Fibroblast of skin of right quadriceps (primary cell): ENCODE results near the gene SENP8.
"Not testable (repeated sequence)": the region's sequence is repeated elsewhere in the genome, so short reads cannot be mapped to it uniquely, and the experiment has no call there.

Experiments
- DNase-seq: peaks from one replicate; pipeline ENCODE4 v3.0.0-alpha.2; 2013

SENP8 gene

DNA sequence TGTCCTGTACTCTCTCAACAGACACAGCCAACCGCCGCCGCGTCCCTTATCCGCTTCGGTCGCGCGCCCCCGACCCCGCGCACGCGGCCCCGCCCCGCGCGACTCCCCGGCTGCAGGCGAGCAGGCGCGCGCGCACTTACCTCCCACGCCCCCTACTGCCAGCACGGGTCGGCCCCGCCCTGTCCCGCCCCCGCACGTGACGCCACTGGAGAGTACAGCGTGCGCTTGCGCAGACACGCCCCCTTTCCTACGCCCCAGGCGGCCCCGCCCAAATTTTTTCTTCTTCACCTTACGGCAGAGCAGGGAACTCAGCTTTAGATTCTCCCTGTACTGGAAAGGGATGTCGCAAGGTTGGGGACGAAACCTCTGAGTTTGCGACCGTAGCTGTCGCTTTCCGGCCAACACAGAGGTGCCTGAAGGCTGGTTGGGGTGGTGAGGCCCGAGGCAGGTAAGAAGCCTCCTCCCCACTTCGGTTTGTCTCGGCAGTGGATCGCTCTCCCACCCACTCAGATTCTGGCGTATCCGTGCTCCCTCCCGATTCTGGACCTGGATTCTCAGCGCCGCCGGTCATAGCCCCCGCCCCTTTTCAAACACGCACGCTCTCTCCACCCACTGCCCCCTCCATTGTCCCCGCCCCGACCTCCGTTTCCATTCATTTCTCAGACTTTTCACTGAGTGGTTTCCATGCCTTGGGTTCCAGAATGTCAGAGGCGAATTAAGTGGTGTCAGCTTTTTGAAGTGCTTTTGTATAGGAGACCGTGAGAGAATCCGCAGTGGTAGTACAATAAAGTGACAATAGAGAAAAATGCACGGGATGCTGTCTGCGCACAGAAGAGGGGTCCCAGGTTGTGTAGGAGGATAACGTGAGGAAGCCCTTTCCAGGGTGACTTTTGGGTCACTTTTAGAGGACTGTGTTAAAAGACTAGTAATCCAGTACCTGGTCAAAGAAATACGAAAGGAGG is at the start of gene SENP8, which contains the start of gene MYO9A:
SENP8 (plus strand) TSS at position 387 of the 962 bp plus-strand sequence. CDS start 21,221 bp downstream, outside the sequence.
MYO9A (minus strand) TSS at position 134 of the 962 bp plus-strand sequence. CDS start 71,587 bp downstream, outside the sequence.
- DNase-seq: peak; percentile 99

DNA sequence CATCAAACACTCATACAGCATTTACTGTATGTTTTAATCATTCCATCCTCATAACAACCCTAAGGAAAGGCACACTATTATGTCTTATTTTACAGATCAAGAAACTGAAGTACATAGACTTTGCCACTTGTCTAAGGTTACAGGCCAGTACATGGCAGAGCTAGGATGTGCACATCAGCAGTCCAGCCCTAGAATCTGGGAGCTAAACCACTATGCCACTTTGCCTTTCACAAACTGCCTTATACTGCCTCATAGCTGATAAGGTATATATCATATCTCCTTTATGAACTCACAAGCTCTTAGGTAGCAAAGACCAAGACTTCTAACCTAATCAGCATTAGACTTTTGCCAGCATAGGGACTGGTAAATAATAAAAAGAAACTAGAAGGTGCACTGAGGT is 49.3 kb upstream of the SENP8 start:
- DNase-seq: no peak

DNA sequence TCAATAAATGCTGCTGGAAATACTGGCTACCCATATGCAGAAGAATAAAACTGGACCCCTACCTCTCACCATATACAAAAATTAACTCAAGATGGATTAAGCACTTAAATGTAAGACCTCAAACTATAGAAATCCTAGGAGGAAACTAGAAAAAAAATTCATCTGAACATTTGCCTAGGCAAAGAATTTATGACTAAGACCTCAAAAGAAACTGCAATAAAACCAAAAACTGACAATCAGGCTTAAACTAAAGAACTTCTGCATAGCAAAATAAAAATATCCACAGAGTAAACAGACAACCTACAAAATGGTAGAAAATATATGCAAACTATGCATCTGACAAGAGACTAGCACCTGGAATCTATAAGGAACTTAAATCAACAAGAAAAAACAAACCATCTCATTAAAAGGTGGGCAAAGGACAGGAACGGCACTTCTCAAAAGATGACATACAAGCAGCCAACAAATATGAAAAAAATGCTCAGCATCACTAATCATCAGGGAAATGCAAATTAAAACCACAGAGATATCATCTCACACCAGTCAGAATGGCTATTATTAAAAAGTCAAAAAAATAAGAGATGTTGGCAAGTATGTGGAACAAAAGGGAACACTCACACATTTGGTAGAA is 47.3 kb upstream of the SENP8 start:
- peak; percentile 8 for DNase-seq

DNA sequence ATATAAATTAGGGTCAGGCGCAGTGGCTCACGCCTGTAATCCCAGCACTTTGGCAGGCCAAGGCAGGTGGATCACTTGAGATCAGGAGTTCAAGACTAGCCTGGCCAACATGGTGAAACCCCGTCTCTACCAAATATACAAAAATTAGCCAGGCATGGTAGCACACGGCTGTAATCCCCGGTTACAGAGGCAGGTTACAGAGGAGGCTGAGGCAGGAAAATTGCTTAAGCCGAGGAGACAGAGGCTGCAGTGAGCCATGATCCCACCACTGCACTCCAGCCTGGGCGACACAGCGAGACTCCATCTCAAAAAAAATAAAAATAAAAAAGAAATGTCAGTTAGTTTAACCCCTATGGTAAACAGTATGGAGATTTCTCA is 46.8 kb upstream of the SENP8 start:
- not testable (repeated sequence) for DNase-seq

DNA sequence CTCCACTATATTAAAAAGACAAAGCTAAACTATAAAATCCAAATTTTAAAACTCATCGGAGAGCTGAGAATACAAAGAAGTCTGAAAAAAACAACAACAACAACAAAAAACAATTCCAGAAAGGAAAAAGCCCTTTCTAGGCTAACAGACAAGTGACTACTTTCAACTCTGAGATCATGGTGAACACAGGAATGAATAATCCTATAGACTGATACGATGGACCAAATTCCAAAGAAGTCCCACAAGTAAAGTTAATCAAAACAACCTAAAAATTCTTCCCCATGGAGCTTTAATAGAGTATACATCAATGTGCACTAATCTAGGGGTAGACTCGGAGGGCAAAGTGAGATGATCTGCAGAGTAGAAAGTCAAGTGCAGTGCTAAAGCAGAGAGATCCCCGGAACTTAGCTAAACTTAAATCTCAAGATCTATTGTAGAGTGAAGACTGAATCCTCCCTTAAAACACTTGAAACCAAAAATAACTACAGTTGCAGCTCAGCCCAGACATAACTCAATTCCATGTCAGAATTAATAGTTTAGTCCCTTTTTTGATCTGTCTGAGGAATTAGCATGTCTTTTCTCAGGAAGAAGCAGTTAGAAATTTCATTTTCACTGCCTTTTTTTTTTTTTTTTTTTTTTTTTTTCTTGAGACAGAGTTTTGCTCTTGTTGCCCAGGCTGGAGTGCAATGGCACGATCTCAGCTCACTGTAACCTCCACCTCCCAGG is 43.7 kb upstream of the SENP8 start:
- DNase-seq: no peak

DNA sequence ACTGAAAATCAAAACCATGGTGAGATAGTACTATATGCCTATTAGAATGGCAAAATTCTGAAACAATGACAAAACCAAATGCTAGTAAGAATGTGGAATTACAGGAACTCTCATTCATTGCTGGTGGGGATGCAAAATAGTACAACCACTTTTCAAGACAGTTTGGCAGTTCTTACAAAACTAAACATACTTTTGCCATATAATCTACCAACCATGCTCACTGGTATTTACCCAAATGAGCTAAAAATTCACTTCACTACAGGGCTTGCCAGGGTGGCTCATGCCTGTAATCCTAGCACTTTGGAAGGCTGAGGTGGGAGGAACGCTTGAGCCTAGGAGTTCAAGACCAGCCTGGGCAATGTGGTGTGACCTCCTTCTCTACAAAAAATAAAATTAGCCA is 40.3 kb upstream of the SENP8 start:
- DNase-seq: no peak

DNA sequence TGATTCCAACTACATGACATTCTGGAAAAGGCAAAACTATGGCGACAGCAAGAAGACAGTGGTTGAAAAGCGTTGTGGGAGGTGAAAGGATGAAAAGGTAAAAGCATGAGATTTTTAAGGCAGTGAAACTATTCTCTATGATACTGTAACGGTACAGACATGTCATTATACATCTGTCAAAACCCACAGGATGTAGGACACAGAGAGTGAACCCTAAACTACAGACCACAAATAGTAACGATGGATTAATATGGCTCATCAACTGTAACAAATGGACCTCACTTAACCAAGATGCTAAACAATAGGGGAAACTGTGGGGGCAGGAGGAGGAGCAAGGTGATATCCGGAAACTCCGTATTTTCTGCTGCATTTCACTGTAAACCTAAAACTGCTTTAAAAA is 39.3 kb upstream of the SENP8 start:
- no peak for DNase-seq

DNA sequence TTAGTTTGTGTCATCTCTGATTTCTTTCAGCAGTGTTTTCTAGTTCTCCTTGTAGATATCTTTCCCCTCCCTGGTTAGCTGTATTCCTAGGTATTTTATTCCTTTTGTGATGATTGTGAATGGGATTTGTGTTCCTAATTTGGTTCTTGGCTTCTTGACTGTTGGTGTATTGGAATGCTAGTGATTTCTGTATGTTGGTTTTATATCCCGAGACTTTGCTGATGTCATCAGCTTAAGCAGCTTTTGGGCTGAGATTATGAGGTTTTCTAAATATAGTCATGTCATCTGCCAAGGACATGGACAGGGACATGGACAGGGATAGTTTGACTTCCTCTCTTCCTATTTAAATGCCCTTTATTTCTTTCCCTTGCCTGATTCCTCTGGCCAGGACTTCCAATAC is 36.0 kb upstream of the SENP8 start:
- peak; percentile 9 for DNase-seq

DNA sequence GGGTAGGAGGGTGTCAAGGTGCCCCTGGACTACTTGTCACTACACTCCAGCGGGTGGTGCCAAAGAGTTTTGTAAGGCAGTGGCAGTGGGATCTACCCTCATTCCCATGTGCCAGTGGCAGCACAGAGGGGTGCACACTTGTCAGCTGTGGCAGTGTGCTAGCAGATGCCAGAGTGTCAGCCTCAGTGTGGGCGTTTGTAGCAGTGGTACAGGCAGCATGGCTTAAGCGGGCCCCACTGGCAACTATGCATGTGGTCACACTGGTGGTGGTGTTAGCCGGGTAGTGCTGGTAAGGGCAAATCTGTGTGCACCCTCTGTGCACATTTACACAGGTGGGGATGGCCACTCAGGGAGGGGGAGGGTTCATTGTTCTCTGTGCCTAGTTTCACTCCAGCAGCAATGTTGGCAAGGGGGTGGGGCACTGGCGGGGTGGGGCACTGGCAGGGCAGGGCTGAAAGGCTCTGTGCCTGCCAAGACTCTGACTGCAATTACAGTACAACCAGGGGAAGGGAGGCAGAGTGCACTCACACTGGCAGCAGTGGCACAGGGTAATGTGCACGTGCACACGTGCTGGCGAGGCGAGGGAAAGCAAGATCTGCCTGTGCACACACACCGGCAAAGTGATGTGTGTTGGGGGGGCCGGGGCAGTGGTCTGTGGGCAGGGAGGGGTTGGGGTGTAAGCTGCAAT is 32.0 kb upstream of the SENP8 start:
- no peak for DNase-seq

DNA sequence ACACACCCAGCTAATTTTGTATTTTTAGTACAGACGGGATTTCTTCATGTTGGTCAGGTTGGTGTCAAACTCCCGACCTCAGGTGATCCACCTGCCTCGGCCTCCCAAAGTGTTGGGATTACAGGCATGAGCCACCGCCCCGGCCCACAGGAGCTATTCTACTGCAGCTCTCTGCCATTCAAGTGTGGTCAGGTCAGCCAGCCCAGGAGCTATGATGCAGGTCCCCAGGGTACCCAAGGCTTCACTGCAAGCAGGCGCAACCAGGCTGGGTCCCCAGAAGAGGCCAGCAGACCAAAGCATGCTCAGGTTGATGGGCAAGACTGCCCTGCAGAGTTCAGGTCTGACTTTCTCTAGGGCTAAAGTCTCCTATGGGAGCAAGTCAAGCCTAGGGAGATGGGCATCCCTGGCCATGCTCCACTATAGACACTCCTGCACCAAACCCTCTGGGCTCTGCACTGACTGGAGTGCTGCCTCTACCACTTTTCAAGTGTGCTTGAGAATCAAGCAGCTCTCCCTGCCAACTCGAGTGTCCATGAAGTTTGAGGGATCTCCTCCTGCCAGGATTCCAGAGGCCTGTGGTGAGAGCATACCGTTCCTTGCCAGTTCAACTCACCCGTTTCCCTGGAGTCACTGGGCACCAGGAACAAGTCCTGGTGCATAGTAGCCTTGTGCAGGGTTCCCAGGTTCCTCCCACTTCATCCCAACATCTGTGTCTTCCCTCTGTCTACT is 31.1 kb upstream of the SENP8 start:
- DNase-seq: no peak

DNA sequence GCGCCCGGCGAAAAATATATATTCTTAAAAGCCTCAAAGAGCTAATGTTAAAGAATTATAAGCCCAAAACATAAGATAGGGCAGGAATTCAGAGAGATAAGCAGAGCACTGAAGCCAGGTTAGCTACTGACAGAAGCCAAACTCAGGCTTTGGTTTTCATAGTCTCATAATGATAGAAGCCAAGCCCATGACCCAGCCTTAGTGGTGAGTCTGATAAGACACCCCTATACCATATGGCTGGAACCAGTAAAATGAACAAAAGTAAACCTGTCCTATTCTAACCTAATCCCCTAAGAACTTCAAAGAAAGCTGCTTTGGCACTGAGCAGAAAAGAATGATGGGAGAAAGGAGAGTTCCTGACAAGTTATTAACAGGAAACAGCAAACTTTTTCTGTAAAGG is 26.2 kb upstream of the SENP8 start:
- DNase-seq: no peak

DNA sequence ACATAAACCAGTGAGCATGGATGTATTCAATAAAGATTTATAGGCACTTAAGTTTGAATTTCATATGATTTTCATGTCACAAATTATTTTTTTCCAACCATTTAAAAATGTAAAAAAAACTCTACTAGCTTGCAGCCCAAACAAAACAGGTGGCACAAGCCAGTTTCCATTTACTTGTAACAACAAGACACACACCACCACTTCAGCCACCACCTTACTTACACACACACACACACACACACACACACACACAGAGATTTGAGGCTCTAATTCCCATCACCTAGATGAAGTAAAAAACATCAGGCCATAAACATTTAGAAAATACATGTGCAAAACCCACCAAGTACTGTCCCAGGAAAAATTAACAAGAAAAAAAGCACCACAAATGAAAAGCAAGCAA is 25.5 kb upstream of the SENP8 start:
- DNase-seq: no peak

DNA sequence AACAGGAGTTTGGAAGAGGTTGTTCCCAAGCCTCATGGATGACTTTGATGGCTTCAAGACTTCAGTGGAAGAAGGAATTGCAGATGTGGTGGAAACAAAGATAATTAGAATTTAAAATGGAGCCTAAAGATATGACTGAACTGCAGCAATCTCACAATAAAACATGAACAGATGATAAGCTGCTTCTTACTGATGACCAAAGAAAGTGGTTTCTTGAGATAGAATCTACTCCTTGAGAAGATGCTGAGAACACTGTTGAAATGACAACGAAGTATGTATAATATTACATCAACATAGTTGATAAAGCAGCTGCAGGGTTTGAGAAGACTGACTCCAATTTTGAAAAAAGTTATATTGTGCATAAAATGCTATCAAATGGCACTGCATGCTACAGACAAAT is 21.4 kb upstream of the SENP8 start:
- no peak for DNase-seq

DNA sequence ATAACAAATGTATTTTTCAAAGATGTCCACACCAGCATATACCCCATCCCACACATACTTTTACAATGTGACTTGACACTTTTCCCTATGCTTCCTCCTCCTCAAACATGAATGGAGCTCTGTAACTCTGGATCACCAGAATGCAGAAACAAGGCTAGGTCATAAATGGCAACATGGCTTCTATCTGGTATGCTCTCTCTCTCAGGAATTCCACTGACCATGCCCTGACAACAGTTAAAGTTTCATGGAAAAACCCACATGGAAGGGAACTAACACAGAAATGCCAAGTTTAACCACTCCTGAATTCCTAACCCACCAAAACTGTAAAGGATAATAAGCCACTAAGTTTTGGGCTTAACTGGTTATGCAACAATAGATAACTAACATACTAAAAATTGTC is 20.2 kb upstream of the SENP8 start:
- DNase-seq: peak; percentile 29

DNA sequence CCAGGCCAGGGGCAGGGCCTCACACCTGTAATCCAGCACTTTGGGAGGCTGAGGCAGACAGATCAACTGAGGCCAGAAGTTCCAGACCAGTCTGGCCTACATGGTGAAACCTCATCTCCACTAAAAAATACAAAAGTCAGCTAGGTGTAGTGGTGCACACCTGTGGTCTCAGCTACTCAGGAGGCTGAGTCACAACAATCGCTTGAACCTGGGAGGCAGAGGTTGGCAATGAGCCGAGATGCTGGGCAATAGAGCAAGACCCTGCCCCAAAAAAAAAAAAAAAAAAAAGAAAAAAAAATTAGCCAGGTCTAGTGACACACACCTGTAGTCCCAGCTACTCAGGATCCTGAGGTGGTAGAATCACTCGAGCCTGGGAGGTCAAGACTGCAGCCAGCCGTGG is 19.0 kb upstream of the SENP8 start:
- DNase-seq: no peak

DNA sequence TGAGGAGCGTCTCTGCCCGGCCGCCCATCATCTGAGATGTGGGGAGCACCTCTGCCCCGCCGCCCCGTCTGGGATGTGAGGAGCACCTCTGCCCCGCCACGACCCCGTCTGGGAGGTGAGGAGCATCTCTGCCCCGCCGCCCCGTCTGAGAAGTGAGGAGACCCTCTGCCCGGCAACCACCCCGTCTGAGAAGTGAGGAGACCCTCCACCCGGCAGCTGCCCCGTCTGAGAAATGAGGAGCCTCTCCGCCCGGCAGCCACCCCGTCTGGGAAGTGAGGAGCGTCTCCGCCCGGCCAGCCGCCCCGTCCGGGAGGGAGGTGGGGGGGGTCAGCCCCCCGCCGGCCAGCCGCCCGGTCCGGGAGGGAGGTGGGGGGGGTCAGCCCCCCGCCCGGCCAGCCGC is 17.7 kb upstream of the SENP8 start:
- DNase-seq: not testable (repeated sequence)

DNA sequence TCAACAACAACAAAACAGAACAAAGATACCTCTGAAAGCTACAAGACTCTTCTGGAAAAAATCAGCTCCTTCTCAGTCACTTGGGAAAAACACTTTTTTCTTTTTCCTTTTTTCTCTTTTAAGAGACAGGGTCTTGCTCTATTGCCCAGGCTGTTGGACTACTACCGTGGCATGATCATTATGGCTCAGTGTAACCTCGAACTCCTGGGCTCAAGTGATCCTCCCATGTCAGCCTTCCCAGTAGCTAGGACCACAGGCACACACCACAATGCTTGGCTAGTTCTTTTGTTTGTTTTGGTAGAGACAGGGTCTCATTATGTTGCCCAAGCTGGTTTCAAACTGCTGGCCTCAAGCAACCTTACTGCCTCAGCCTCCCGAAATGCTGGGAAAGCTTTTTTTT is 13.1 kb upstream of the SENP8 start:
- DNase-seq: no peak

DNA sequence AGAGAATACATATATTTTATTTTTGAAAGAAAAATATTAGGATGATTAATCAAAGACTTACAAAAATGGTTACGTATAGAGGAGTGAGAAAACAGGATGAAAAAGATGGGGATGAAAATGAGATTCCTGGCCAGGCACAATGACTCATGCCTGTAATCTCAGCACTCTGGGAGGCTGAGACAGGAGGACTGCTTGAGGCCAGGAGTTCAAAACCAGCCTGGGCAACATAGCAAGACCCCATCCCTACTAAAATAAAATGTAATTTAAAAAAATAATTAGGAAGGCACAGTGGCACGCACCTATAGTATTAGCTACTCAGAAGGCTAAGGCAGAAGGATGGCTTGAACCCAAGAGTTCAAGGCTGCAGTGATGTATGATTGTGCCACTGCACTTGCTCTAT is 12.1 kb upstream of the SENP8 start:
- no peak for DNase-seq

DNA sequence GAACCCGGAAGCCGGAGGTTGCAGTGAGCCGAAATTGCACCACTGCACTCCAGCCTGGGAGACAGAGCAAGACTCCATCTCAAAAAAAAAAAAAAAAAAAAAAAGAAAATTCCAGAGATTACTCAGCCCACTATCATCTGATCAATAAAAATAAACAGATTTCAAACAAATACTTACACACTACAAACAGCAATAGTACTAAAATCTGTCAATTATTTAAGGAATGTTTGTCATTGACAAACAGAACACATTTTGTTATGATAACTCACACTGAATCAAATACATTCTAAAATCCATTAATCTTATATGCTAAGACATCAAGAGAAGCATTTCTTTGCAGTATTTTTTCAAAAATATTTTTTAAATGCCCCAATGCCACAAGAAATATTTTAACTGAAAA is 7.8 kb upstream of the SENP8 start:
- peak; percentile 3 for DNase-seq

DNA sequence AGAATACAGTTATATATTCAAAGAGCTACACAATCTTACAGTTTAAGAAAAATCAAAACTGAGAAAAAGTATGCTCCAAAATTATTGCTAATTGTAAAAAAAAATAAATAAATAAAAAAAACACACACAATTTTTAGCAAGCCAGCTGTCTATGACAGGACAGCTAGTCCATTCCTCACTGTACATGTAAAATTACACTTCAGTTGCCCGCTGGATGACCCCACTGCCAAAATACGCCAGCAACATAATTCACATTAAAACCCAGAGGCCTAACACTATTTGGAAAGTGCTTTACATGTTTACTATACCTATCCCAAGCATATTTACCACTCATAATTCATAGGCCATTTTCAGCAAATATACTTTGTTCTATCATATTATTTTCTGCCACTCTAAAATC is 6.1 kb upstream of the SENP8 start:
- no peak for DNase-seq

DNA sequence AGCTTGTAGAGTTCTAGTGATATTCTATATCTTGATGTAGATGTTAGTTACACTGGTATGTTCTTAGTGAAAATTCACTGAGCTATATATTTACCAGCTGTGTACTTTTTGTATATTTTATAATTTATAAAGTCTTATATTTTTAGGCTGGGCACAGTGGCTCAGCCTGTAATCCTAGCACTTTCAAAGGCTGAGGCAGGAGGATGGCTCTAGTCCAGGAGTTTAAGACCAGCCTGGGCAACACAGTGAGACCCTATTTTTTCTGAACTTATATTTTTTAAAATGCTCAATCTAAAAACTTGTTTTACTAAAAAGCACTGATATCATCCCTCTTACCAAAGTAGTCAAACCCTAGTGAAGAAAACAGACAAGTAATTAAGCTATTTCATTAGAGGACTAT is 5.4 kb upstream of the SENP8 start:
- DNase-seq: no peak

DNA sequence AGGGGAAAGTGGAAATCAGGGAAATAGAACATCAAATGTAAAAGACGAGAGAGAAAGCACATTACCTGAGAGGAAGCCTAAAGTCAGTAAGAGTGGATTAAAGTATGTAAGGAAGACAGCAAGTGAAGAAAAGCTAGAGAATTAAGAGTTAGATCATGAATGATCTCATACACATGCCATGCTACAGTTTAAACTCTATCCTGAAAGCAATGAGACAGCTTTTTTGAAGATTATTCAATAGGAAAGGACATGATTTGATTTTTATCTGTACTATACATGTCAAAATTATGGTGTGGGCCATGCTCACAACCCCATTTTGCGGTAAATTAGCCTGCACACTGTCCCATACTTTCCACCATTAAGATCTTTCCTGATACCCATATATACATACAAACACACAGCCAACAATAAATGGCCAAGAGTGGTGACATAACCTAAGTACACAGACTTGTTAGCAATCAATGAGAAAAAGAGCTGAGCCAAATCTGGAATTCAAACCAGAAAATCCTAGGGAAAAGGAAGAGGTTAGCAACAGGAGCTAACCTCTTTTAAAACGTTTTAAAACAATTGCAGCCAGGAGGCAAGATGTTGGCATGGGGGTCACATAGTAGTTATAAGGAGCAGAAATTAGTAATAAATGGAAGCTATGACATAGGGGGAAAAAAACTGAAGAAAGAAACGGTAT is 4.7 kb upstream of the SENP8 start:
- no peak for DNase-seq
